ENCODE results near the gene WWOX. TPM values are rescaled to one million over a fixed set of nuclear protein-coding genes. Genes with fewer than 3 reads are reported as not detected.

WWOX gene
- total RNA-seq, 1 donor from 2014 or later, result 28.2 TPM

DNA sequence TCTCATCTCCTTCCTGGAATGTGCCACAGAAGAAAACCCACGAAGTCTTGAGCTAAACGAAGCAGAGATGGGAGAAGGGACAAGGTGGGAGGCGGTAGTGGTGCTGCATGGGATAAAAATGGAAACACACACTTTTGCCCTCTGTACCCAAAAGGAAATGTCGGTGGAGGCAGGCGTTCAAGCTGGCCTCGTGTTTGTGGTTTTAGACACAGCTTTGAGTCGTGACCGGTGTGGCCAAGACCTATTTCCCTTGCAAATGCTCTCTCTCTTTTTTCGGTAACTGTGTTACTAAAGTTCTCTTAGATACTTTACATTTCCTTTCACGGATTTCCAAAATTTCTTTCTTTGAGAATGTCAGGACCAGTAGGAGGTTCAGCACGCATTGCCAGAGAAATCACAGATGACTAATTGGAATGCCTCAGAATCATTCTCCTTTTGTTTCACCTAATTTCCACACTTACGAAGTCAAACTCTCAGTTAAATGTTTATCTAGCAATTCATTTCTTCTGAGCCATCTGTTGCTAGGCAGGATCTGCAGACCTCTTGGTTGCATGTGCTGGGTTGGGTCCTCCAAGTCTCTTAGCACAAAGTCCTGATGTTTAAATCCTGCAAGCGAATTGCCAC lies 1088.8 kb downstream of the WWOX start:
- Mint-ChIP-seq H3K27ac (no peak overlapping the region), H3K36me3 (no peaks in the 10 kb centered on the region), H3K27me3 (peaks cover 9% of the 10 kb centered on the region), H3K9me3 (no peaks in the 10 kb centered on the region), H3K4me3 (no peak overlapping the region), H3K4me1 (ENCODE audit: unreplicated experiment) (peaks cover 19% of the 10 kb centered on the region)
- TF ChIP-seq, protein P1, sequence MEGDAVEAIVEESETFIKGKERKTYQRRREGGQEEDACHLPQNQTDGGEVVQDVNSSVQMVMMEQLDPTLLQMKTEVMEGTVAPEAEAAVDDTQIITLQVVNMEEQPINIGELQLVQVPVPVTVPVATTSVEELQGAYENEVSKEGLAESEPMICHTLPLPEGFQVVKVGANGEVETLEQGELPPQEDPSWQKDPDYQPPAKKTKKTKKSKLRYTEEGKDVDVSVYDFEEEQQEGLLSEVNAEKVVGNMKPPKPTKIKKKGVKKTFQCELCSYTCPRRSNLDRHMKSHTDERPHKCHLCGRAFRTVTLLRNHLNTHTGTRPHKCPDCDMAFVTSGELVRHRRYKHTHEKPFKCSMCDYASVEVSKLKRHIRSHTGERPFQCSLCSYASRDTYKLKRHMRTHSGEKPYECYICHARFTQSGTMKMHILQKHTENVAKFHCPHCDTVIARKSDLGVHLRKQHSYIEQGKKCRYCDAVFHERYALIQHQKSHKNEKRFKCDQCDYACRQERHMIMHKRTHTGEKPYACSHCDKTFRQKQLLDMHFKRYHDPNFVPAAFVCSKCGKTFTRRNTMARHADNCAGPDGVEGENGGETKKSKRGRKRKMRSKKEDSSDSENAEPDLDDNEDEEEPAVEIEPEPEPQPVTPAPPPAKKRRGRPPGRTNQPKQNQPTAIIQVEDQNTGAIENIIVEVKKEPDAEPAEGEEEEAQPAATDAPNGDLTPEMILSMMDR (conservative IDR thresholded peaks at IDR 0.05), result no peak
- no peak for DNase-seq (ENCODE audit: extremely low spot score, unreplicated experiment)

DNA sequence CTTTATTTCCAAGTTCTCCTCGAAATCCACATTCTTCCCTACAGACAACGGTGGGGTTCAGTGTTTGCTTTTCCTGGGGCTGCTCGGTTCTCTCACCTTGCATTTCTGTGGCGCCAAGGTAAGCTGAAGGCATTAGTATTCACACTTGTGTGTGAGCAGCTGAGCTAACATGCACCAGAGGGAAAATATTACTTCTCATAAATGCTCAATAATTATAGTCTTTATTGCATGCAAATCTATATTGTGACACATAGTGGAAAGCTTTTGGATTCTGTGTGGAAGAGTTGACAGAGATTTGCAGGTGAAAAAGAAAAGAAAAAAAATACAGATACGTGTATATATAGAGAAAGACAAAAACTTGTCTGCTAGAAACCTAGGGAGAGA lies 1089.3 kb downstream of the WWOX start:
- Mint-ChIP-seq H3K27me3 (peaks cover 8% of the 10 kb centered on the region), H3K4me1 (ENCODE audit: unreplicated experiment) (peaks cover 19% of the 10 kb centered on the region), H3K36me3 (no peaks in the 10 kb centered on the region), H3K27ac (no peak overlapping the region), H3K9me3 (no peaks in the 10 kb centered on the region), H3K4me3 (no peak overlapping the region)
- no peak for DNase-seq (ENCODE audit: extremely low spot score, unreplicated experiment)
- TF ChIP-seq, protein P1 (conservative IDR thresholded peaks at IDR 0.05), result no peak

GRCh38 chr16:79190542-79190941 lies 1091.1 kb downstream of the WWOX start:
- DNase-seq (ENCODE audit: extremely low spot score, unreplicated experiment), result no peak
- H3K4me1 Mint-ChIP-seq (ENCODE audit: unreplicated experiment), result peaks cover 19% of the 10 kb centered on the region
- TF ChIP-seq, protein P1 (conservative IDR thresholded peaks at IDR 0.05), result no peak
- H3K4me3 Mint-ChIP-seq, result no peak overlapping the region
- no peak overlapping the region for H3K27ac Mint-ChIP-seq
- peaks cover under 1% of the 10 kb centered on the region for H3K27me3 Mint-ChIP-seq
- no peaks in the 10 kb centered on the region for H3K9me3 Mint-ChIP-seq
- H3K36me3 Mint-ChIP-seq, result no peaks in the 10 kb centered on the region

- DNase-seq (ENCODE audit: extremely low spot score, unreplicated experiment), result no peak
- Mint-ChIP-seq H3K4me3 (no peak overlapping the region), H3K4me1 (ENCODE audit: unreplicated experiment) (peaks cover 10% of the 10 kb centered on the region), H3K36me3 (no peaks in the 10 kb centered on the region), H3K27ac (no peak overlapping the region), H3K27me3 (peaks cover 5% of the 10 kb centered on the region), H3K9me3 (no peaks in the 10 kb centered on the region)
- TF ChIP-seq, protein P1 (conservative IDR thresholded peaks at IDR 0.05), result no peak
Measured at GRCh38 chr16:79191933-79192332, 1092.5 kb downstream of the WWOX start.

DNA sequence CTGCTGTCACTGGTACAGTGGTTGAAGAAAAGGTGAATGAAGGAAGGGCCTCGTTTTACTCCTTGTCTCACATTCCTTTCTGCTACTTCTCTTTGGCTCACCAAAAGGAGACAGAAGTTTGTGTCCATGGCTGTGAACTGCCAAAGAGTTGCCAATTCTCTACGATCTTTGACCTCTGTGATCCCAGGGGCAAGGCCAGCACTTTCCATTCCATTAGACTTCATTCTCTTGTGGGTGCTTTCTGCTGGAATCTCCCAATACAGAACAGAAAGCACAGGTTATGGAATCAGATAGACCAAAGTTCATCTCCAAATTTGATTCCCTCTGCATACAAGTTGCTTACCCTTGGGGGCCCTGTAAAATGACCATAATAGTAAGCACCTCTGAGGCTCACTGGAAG lies 1093.5 kb downstream of the WWOX start:
- peaks cover 5% of the 10 kb centered on the region for H3K27me3 Mint-ChIP-seq
- peaks cover 10% of the 10 kb centered on the region for H3K4me1 Mint-ChIP-seq (ENCODE audit: unreplicated experiment)
- H3K9me3 Mint-ChIP-seq, result no peaks in the 10 kb centered on the region
- TF ChIP-seq, protein P1 (conservative IDR thresholded peaks at IDR 0.05), result no peak
- no peak for DNase-seq (ENCODE audit: extremely low spot score, unreplicated experiment)
- H3K4me3 Mint-ChIP-seq, result no peak overlapping the region
- no peaks in the 10 kb centered on the region for H3K36me3 Mint-ChIP-seq
- H3K27ac Mint-ChIP-seq, result no peak overlapping the region

DNA sequence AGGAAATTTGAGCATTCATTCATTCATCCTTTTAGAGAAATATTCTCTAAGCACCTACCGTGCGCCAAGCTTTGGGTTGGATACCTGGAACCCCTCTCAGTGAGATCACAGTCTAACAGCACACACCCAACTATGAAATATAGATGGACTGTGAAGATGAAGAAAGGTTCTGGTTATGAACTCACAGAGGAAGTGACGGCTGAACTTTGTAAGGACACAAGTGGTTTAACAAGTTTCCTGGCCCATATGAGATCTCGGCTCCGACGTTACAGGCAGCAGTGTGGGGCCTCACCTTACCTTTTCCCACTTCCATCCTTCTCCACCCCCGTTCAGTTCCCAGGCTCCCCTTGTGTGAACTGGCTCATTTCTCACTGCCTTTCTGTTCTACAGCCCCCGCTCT lies 1094.8 kb downstream of the WWOX start:
- TF ChIP-seq, protein P1 (conservative IDR thresholded peaks at IDR 0.05), result no peak
- Mint-ChIP-seq H3K9me3 (no peaks in the 10 kb centered on the region), H3K4me3 (no peak overlapping the region), H3K4me1 (ENCODE audit: unreplicated experiment) (peaks cover 5% of the 10 kb centered on the region), H3K27me3 (peaks cover 5% of the 10 kb centered on the region), H3K36me3 (no peaks in the 10 kb centered on the region), H3K27ac (no peak overlapping the region)
- DNase-seq (ENCODE audit: extremely low spot score, unreplicated experiment), result no peak
